ENCODE results near the gene MTCL1.

DNA sequence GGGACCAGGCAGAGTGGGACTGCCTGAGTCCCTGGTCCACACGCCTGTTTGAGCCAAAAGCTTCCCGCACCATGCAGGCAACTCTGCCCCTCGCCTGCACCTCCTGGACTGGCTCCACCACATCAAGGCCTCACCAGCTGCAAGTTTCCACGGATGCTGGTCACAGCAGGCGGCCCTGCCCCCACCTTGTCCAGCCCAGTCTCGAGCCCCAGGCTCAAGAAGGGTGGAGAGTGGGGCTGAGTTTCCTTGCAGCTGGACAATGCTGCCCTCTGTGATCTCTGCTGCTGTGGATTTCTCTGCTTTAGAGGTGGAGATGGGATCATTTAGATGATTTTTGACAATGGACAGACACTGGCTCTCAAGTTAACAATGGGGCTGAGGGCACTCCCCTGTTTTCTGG, 74.9 kb downstream of the MTCL1 start:
- TF ChIP-seq, protein P1, sequence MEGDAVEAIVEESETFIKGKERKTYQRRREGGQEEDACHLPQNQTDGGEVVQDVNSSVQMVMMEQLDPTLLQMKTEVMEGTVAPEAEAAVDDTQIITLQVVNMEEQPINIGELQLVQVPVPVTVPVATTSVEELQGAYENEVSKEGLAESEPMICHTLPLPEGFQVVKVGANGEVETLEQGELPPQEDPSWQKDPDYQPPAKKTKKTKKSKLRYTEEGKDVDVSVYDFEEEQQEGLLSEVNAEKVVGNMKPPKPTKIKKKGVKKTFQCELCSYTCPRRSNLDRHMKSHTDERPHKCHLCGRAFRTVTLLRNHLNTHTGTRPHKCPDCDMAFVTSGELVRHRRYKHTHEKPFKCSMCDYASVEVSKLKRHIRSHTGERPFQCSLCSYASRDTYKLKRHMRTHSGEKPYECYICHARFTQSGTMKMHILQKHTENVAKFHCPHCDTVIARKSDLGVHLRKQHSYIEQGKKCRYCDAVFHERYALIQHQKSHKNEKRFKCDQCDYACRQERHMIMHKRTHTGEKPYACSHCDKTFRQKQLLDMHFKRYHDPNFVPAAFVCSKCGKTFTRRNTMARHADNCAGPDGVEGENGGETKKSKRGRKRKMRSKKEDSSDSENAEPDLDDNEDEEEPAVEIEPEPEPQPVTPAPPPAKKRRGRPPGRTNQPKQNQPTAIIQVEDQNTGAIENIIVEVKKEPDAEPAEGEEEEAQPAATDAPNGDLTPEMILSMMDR (IDR thresholded peaks at IDR 0.05 in 8 of 11, conservative IDR thresholded peaks at IDR 0.05 in 3 of 11): no peak
- no peak for TF ChIP-seq POLR2AphosphoS5 (IDR thresholded peaks at IDR 0.05)
- no peak for TF ChIP-seq POLR2A (IDR thresholded peaks at IDR 0.05)
